Upper lobe of left lung (tissue), 6 donors: ENCODE data around the gene DHRS7B. TPM values are rescaled to one million over a fixed set of nuclear protein-coding genes. Genes with fewer than 3 reads are reported as not detected.

ENCODE experiments used
- ATAC-seq, 2 donors: fragments of 200-7000 bp; cut with Tn5 transposase; one replicate each; pipeline ENCODE4 v1.9.1; 2022; ENCODE audit warnings: mild to moderate bottlenecking in 2 of 2, moderate library complexity in 2 of 2; ENCODE audit not compliant: low FRiP score in 2 of 2
- DNase-seq, 2 donors: peaks; one replicate each; pipeline ENCODE4 v3.0.0-alpha.2; 2019 to 2020
- H3K27ac ChIP-seq, 4 donors: fragments of 200-600 bp; sonication (generic); one replicate each; pipeline ENCODE4 v1.5.1; 2016 to 2019
- H3K27me3 ChIP-seq, 4 donors: fragments of 200-600 bp; sonication (generic); one replicate each; pipeline ENCODE4 v1.5.1; 2017 to 2019
- H3K36me3 ChIP-seq, 4 donors: fragments of 200-600 bp; sonication (generic); one replicate each; pipeline ENCODE4 v1.5.1; 2016 to 2019
- H3K4me1 ChIP-seq, 4 donors: fragments of 200-600 bp; sonication (generic); one replicate each; pipeline ENCODE4 v1.5.1; 2018 to 2019
- H3K4me3 ChIP-seq, 4 donors: fragments of 200-600 bp; sonication (generic); one replicate each; pipeline ENCODE4 v1.5.1; 2017 to 2019; ENCODE audit warnings: mild to moderate bottlenecking in 2 of 4, moderate library complexity in 1 of 4
- H3K9me3 ChIP-seq, 4 donors: fragments of 200-600 bp; sonication (generic); one replicate each; pipeline ENCODE4 v1.5.1; 2018 to 2019
- CTCF ChIP-seq, 6 experiments: fragments of 450-650 bp in 4 of 6; fragments of 200-600 bp in 2 of 6; sonication (generic) in 2 of 6; IDR thresholded peaks; one replicate each; pipeline ENCODE4 v1.5.1; 2016 to 2019; ENCODE audit warnings: antibody characterized with exemption in 6 of 6
- EP300 ChIP-seq, 4 donors: sonication (generic); formaldehyde crosslinking; IDR thresholded peaks; one replicate each; pipeline ENCODE4 v1.5.1; 2017; ENCODE audit warnings: antibody characterized with exemption in 4 of 4, control low read depth in 2 of 4
- POLR2A ChIP-seq, 4 donors: fragments of 450-650 bp; IDR thresholded peaks; one replicate each; pipeline ENCODE4 v1.5.1; 2016 to 2017; ENCODE audit warnings: antibody characterized with exemption in 4 of 4, mild to moderate bottlenecking in 2 of 4
- POLR2AphosphoS5 ChIP-seq, 2 donors: sonication (generic); formaldehyde crosslinking; IDR thresholded peaks; one replicate each; pipeline ENCODE4 v1.5.1; 2017; ENCODE audit warnings: antibody characterized with exemption in 2 of 2
- WGBS, 2 donors: methylation state at CpG; one replicate each; pipeline ENCODE4 v1.1.5; 2017 to 2018; 5-methylcytosine and 5-hydroxymethylcytosine counted together
- total RNA-seq, 6 donors: library from RNA; depleted of rRNA in 4 of 6; stranded (reverse); fragments of >200 nt in 4 of 6; gene quantifications; one replicate each; pipeline versions ENCODE4 v1.1.0 to v1.2.1, GENCODE V29; 2016 to 2021
- donor health status: DM: no; HTN: no; CAD: no; lungs with moderate emphysema.
- donor health status: DM: no; HTN: yes; CAD: no; lungs with severe emphysema.

The DHRS7B gene
- total RNA-seq, 6 donors from 2014 or later: 16.8 to 47.2 (median 30.2) TPM

DNA sequence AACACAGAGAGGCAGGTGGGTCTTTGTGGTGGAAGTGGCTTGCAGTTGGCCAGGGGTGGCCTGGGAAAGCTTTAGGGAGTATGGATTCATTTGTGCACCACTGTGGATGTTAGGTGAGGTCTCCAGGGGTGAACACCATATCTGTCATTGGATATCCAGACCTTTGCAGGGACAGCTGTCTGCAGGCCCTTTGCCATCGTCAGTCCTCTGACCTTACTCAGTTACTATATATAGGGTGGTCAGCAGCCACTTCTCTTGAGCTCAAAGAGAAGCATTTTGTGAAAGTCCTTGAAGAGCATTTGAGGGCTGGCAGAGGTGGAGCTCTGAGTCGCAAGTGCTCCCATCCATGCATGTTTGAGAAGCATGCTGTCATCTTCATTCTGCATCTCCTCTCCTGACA lies 46.8 kb downstream of the DHRS7B start:
- no peaks in the 10 kb centered on the region for H3K27me3 ChIP-seq
- no peaks in the 10 kb centered on the region for H3K9me3 ChIP-seq
- no peak for TF ChIP-seq EP300 (IDR thresholded peaks at IDR 0.05)
- no peak for TF ChIP-seq CTCF (IDR thresholded peaks at IDR 0.05)
- TF ChIP-seq POLR2AphosphoS5 (IDR thresholded peaks at IDR 0.05): no peak
- TF ChIP-seq POLR2A (IDR thresholded peaks at IDR 0.05): no peak
- H3K27ac ChIP-seq: peak overlapping the region in 3 of 4 donors; percentile 15 to 41 (median 39)
- peaks cover 15 to 36% (median 19%) of the 10 kb centered on the region in 4 donors for H3K4me1 ChIP-seq
- H3K36me3 ChIP-seq: peaks cover 0 to 20% (median 11%) of the 10 kb centered on the region in 4 donors
- 83 to 94% methylated on average over 2 of the region's 2 CpGs for whole genome bisulfite sequencing, 2 donors
- DNase-seq (no peak), ATAC-seq (no peak)
- H3K4me3 ChIP-seq: no peak overlapping the region

GRCh38 chr17:21174186-21174585 lies 47.4 kb downstream of the DHRS7B start:
- Histone ChIP-seq H3K4me1 (peaks cover 15 to 32% (median 19%) of the 10 kb centered on the region in 4 donors), H3K27ac (peak overlapping the region; percentile 32 to 67 (median 48)), H3K27me3 (no peaks in the 10 kb centered on the region), H3K36me3 (peaks cover 0 to 24% (median 12%) of the 10 kb centered on the region in 4 donors), H3K4me3 (no peak overlapping the region), H3K9me3 (no peaks in the 10 kb centered on the region)
- DNase-seq (no peak), ATAC-seq (no peak)
- 62 to 71% methylated on average over 8 of the region's 8 CpGs for WGBS, 2 donors
- TF ChIP-seq POLR2A (IDR thresholded peaks at IDR 0.05) (no peak), EP300 (IDR thresholded peaks at IDR 0.05) (peak in 2 of 4 donors; percentile 5 to 45)

- 71 to 77% methylated on average over 6 to 7 of the region's 7 CpGs for WGBS, 2 donors
Measured at GRCh38 chr17:21174713-21175112, 47.9 kb downstream of the DHRS7B start.

DNA sequence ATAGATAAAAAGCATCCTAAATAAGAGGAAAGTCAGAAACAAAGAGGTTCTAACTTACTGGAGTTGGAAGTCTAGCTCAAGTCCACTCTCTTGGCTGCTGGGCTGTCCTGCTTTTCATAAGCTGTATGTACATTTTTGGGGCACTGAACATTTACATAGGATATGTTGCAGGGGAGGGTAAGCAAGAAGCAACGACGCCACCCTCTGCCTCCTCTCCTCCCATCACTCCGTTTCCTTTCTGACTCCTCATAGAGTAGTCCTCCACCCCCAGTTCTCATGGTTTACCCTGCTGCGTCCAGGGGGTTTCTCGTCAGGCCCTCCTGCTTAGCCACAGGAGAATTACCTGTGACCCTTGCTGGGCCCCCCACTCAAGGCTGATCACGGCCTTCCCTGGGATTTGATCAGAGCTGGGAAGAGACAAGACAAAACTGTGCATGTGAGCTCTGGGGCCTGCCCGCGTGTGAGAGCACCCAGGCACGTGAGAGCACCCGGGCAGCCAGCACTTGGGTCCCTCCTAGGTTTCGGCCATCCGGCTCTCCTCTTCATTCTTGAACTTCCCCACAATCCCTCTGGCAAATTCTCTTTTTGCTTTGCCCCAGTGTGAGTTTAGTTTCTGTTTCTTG lies 50.1 kb downstream of the DHRS7B start:
- TF ChIP-seq EP300 (IDR thresholded peaks at IDR 0.05): no peak
- TF ChIP-seq CTCF (IDR thresholded peaks at IDR 0.05): no peak
- TF ChIP-seq POLR2AphosphoS5 (IDR thresholded peaks at IDR 0.05): no peak
- no peak for TF ChIP-seq POLR2A (IDR thresholded peaks at IDR 0.05)
- Histone ChIP-seq H3K4me3 (no peak overlapping the region), H3K9me3 (no peaks in the 10 kb centered on the region), H3K4me1 (peaks cover 0 to 14% (median 9%) of the 10 kb centered on the region in 4 donors), H3K36me3 (peaks cover 0 to 25% (median 12%) of the 10 kb centered on the region in 4 donors), H3K27me3 (no peaks in the 10 kb centered on the region), H3K27ac (no peak overlapping the region)
- WGBS, 2 donors: 83 to 92% methylated on average over 12 of the region's 12 CpGs
- DNase-seq (no peak), ATAC-seq (no peak)

More at GRCh38 chr17:21174713-21175112, 47.9 kb downstream of the DHRS7B start:
- Histone ChIP-seq H3K9me3 (no peaks in the 10 kb centered on the region), H3K27ac (peak overlapping the region; percentile 32 to 67 (median 48)), H3K36me3 (peaks cover 0 to 25% (median 12%) of the 10 kb centered on the region in 4 donors), H3K4me1 (peaks cover 15 to 28% (median 18%) of the 10 kb centered on the region in 4 donors), H3K27me3 (no peaks in the 10 kb centered on the region), H3K4me3 (no peak overlapping the region)
- TF ChIP-seq POLR2A (IDR thresholded peaks at IDR 0.05): no peak
- no peak for TF ChIP-seq CTCF (IDR thresholded peaks at IDR 0.05)
- TF ChIP-seq EP300 (IDR thresholded peaks at IDR 0.05): no peak
- TF ChIP-seq POLR2AphosphoS5 (IDR thresholded peaks at IDR 0.05): no peak
- DNase-seq (no peak), ATAC-seq (no peak)

DNA sequence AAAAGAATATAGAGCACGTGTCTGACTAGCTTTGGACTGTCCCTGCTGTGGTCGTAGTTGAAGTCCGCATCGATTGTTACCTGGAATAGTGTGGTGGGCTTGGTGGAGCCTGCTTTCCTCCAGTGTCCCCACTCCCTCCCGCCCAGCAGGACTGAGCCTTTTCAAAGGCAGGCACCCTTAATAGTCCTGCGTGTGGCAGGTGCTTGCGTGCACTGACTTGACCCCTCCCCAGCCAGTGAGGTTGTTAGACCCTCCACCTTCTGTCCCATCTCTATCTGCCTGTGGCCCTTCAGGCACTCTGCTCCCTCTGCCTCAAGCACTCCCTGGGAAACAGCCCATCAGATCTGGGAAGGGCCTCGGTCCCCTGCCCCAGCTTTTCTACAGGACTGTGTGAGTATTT lies 50.6 kb downstream of the DHRS7B start:
- Histone ChIP-seq H3K9me3 (no peaks in the 10 kb centered on the region), H3K4me1 (peaks cover 0 to 14% (median 9%) of the 10 kb centered on the region in 4 donors), H3K4me3 (no peak overlapping the region), H3K36me3 (peaks cover 0 to 20% (median 11%) of the 10 kb centered on the region in 4 donors), H3K27ac (no peak overlapping the region), H3K27me3 (no peaks in the 10 kb centered on the region)
- 94 to 96% methylated on average over 8 of the region's 8 CpGs for WGBS, 2 donors
- no peak for TF ChIP-seq EP300 (IDR thresholded peaks at IDR 0.05)
- no peak for TF ChIP-seq CTCF (IDR thresholded peaks at IDR 0.05)
- TF ChIP-seq POLR2A (IDR thresholded peaks at IDR 0.05): no peak
- no peak for TF ChIP-seq POLR2AphosphoS5 (IDR thresholded peaks at IDR 0.05)
- DNase-seq (no peak), ATAC-seq (no peak)
